Measurements from ENCODE around the gene IQCN.

DNA sequence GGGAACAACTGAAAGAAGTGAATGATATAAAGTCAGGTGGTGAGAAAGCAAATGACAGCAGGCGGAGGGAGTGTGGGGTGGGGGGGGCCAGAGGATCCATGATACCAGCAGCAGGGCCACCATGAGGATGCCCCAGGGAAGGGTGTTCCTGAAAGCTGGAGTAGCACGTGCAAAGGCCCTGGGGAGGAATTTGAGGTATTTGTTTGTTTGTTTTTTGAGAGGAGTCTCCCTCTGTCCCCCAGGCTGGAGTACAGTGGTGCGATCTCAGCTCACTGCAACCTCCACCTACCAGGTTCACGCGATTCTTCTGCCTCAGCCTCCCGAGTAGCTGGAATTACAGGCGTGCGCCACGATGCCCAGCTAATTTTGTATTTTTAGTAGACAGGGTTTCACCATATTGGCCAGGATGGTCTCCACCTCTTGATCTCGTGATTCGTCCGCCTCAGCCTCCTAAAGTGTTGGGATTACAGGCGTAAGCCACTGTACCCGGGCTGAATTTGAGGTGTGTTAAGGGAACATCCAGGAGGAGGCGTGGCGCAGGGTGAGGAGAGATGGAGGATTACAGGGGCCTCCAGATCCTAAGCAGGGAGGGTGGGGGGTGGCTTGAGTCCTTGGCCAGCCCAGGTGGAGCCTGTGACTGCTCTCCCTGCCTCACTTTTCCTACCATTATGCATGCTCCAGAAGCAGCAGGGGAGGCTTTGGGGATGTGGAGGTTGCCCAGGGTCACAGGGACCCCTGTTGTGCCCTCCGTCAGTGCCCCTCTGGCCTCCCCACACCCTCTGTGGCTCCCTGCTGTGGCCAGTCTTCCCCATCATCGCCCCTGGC lies 19.6 kb upstream of the IQCN start:
- TF ChIP-seq, protein P1, sequence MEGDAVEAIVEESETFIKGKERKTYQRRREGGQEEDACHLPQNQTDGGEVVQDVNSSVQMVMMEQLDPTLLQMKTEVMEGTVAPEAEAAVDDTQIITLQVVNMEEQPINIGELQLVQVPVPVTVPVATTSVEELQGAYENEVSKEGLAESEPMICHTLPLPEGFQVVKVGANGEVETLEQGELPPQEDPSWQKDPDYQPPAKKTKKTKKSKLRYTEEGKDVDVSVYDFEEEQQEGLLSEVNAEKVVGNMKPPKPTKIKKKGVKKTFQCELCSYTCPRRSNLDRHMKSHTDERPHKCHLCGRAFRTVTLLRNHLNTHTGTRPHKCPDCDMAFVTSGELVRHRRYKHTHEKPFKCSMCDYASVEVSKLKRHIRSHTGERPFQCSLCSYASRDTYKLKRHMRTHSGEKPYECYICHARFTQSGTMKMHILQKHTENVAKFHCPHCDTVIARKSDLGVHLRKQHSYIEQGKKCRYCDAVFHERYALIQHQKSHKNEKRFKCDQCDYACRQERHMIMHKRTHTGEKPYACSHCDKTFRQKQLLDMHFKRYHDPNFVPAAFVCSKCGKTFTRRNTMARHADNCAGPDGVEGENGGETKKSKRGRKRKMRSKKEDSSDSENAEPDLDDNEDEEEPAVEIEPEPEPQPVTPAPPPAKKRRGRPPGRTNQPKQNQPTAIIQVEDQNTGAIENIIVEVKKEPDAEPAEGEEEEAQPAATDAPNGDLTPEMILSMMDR (IDR thresholded peaks at IDR 0.05 in 2 of 3, conservative IDR thresholded peaks at IDR 0.05 in 1 of 3; ENCODE audit: control insufficient read depth in 2 of 3, extremely low read depth in 1 of 3, insufficient read depth in 1 of 3, low read depth in 3 of 3, low read length in 3 of 3): no peak
- TF ChIP-seq SREBF1 (IDR thresholded peaks at IDR 0.05; ENCODE audit: low read length) (no peak), TAF1 (IDR thresholded peaks at IDR 0.05; ENCODE audit: borderline replicate concordance, low read depth, low read length) (no peak), NBN (IDR thresholded peaks at IDR 0.05) (no peak), NR2C1 (IDR thresholded peaks at IDR 0.05) (no peak), IKZF2 (IDR thresholded peaks at IDR 0.05) (no peak; a peak in 1 of 4 replicates), TBL1XR1 (IDR thresholded peaks at IDR 0.05; ENCODE audit: low read depth, low read length) (no peak), POU2F2 (IDR thresholded peaks at IDR 0.05; ENCODE audit: borderline replicate concordance, low read depth, low read length) (no peak), POLR2AphosphoS5 (IDR thresholded peaks at IDR 0.05; ENCODE audit: low read length) (no peak), HCFC1 (IDR thresholded peaks at IDR 0.05; ENCODE audit: low read length) (no peak), POLR2A (IDR thresholded peaks at IDR 0.05; ENCODE audit: low read depth, low read length) (no peak), EGR1 (IDR thresholded peaks at IDR 0.05; ENCODE audit: borderline replicate concordance in 1 of 2, low read depth in 2 of 2, low read length in 2 of 2) (no peak)
- TF ChIP-seq, protein P2, sequence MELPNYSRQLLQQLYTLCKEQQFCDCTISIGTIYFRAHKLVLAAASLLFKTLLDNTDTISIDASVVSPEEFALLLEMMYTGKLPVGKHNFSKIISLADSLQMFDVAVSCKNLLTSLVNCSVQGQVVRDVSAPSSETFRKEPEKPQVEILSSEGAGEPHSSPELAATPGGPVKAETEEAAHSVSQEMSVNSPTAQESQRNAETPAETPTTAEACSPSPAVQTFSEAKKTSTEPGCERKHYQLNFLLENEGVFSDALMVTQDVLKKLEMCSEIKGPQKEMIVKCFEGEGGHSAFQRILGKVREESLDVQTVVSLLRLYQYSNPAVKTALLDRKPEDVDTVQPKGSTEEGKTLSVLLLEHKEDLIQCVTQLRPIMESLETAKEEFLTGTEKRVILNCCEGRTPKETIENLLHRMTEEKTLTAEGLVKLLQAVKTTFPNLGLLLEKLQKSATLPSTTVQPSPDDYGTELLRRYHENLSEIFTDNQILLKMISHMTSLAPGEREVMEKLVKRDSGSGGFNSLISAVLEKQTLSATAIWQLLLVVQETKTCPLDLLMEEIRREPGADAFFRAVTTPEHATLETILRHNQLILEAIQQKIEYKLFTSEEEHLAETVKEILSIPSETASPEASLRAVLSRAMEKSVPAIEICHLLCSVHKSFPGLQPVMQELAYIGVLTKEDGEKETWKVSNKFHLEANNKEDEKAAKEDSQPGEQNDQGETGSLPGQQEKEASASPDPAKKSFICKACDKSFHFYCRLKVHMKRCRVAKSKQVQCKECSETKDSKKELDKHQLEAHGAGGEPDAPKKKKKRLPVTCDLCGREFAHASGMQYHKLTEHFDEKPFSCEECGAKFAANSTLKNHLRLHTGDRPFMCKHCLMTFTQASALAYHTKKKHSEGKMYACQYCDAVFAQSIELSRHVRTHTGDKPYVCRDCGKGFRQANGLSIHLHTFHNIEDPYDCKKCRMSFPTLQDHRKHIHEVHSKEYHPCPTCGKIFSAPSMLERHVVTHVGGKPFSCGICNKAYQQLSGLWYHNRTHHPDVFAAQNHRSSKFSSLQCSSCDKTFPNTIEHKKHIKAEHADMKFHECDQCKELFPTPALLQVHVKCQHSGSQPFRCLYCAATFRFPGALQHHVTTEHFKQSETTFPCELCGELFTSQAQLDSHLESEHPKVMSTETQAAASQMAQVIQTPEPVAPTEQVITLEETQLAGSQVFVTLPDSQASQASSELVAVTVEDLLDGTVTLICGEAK (IDR thresholded peaks at IDR 0.05; ENCODE audit: borderline replicate concordance): no peak
- TF ChIP-seq, protein P3, sequence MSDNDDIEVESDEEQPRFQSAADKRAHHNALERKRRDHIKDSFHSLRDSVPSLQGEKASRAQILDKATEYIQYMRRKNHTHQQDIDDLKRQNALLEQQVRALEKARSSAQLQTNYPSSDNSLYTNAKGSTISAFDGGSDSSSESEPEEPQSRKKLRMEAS (IDR thresholded peaks at IDR 0.05; ENCODE audit: low read depth, low read length): no peak
